Spleen (tissue), 7 donors: Measurements from ENCODE around the gene NPB.

ENCODE experiments used
- POLR2A ChIP-seq, 3 donors: fragments of 450-650 bp; IDR thresholded peaks; one replicate each; pipeline ENCODE4 v1.5.1; 2017; ENCODE audit warnings: antibody characterized with exemption in 3 of 3, mild to moderate bottlenecking in 1 of 3
- POLR2AphosphoS5 ChIP-seq, 3 donors: sonication (generic); formaldehyde crosslinking; IDR thresholded peaks; one replicate each; pipeline ENCODE4 v1.5.1; 2017; ENCODE audit warnings: antibody characterized with exemption in 3 of 3
- TF ChIP-seq, protein P1 (sequence below), 11 experiments: fragments of 200-600 bp in 7 of 11; fragments of 450-650 bp in 4 of 11; sonication (generic) in 4 of 11; IDR thresholded peaks in 8 of 11; conservative IDR thresholded peaks in 3 of 11; 1 replicate in 7 of 11; 2 replicates in 4 of 11; pipeline versions ENCODE4 v1.4.0 to v1.8.0; 2016 to 2021; ENCODE audit warnings: antibody characterized with exemption in 11 of 11, inconsistent platforms in 4 of 11, mild to moderate bottlenecking in 1 of 11
- donor health status: DM: no; HTN: no; CAD: no; lungs with moderate emphysema.
- donor health status: DM: no; HTN: no; CAD: no.
- donor health status: DM: no; HTN: no; CAD: no.

GRCh38 chr17:81877569-81877968 lies 24.5 kb upstream of the NPB start:
- TF ChIP-seq, protein P1, sequence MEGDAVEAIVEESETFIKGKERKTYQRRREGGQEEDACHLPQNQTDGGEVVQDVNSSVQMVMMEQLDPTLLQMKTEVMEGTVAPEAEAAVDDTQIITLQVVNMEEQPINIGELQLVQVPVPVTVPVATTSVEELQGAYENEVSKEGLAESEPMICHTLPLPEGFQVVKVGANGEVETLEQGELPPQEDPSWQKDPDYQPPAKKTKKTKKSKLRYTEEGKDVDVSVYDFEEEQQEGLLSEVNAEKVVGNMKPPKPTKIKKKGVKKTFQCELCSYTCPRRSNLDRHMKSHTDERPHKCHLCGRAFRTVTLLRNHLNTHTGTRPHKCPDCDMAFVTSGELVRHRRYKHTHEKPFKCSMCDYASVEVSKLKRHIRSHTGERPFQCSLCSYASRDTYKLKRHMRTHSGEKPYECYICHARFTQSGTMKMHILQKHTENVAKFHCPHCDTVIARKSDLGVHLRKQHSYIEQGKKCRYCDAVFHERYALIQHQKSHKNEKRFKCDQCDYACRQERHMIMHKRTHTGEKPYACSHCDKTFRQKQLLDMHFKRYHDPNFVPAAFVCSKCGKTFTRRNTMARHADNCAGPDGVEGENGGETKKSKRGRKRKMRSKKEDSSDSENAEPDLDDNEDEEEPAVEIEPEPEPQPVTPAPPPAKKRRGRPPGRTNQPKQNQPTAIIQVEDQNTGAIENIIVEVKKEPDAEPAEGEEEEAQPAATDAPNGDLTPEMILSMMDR (IDR thresholded peaks at IDR 0.05 in 8 of 11, conservative IDR thresholded peaks at IDR 0.05 in 3 of 11): no peak
- TF ChIP-seq POLR2A (IDR thresholded peaks at IDR 0.05): no peak
- no peak for TF ChIP-seq POLR2AphosphoS5 (IDR thresholded peaks at IDR 0.05)
